NCI-H128 (cell line): ENCODE results near the gene IL2RA.
"Not testable (repeated sequence)": the region's sequence is repeated elsewhere in the genome, so short reads cannot be mapped to it uniquely, and the experiment has no call there.

Source experiments
- DNase-seq: peaks from one replicate; lab custom pipeline; 2025; ENCODE audit not compliant: unreplicated experiment; lab: John Stamatoyannopoulos, UW

Gene IL2RA

GRCh38 chr10:6018422-6018821, 43.7 kb downstream of the IL2RA start:
- DNase-seq = no peak

GRCh38 chr10:6017781-6018354, 44.3 kb downstream of the IL2RA start:
- no peak for DNase-seq

GRCh38 chr10:6014241-6014761, 47.9 kb downstream of the IL2RA start:
- no peak for DNase-seq

- no peak for DNase-seq
Observed at GRCh38 chr10:6013413-6014192, 48.6 kb downstream of the IL2RA start.

GRCh38 chr10:6012121-6012905, 49.9 kb downstream of the IL2RA start:
- DNase-seq = no peak

GRCh38 chr10:6011558-6011957, 50.6 kb downstream of the IL2RA start:
- no peak for DNase-seq

- no peak for DNase-seq
Observed at GRCh38 chr10:6010569-6010968, 51.6 kb downstream of the IL2RA start.

- DNase-seq = no peak
Observed at GRCh38 chr10:6009961-6010360, 52.2 kb downstream of the IL2RA start.

- no peak for DNase-seq
Observed at GRCh38 chr10:6009150-6009549, 53.0 kb downstream of the IL2RA start.

- no peak for DNase-seq
Observed at GRCh38 chr10:6008497-6009142, 53.5 kb downstream of the IL2RA start.

GRCh38 chr10:6006991-6007390, 55.2 kb downstream of the IL2RA start:
- no peak for DNase-seq

GRCh38 chr10:6006546-6006945, 55.6 kb downstream of the IL2RA start:
- no peak for DNase-seq

GRCh38 chr10:6005856-6006395, 56.2 kb downstream of the IL2RA start:
- DNase-seq = no peak

GRCh38 chr10:6005161-6005804, 56.9 kb downstream of the IL2RA start:
- not testable (repeated sequence) for DNase-seq

GRCh38 chr10:6002809-6003510, 59.2 kb downstream of the IL2RA start:
- DNase-seq = no peak

GRCh38 chr10:5999440-6000165, 62.6 kb downstream of the IL2RA start:
- no peak for DNase-seq

GRCh38 chr10:5996696-5997095, 65.5 kb downstream of the IL2RA start:
- DNase-seq = no peak

- DNase-seq = no peak
Observed at GRCh38 chr10:5992398-5992797, 69.8 kb downstream of the IL2RA start.

- DNase-seq = no peak
Observed at GRCh38 chr10:5991708-5992107, 70.5 kb downstream of the IL2RA start.
